Peyer's patch (tissue), 4 donors: ENCODE data around the gene SRPK3. TPM values are rescaled to one million over a fixed set of nuclear protein-coding genes. Genes with fewer than 3 reads are reported as not detected.

Experiments used
- DNase-seq, 3 donors: peaks; one replicate each; pipeline ENCODE4 v3.0.0-alpha.2; 2017 to 2019
- H3K27ac ChIP-seq, 4 donors: fragments of 200-600 bp; sonication (generic); one replicate each; pipeline ENCODE4 v1.5.1; 2016 to 2019
- H3K27me3 ChIP-seq, 2 donors: fragments of 200-600 bp; sonication (generic); one replicate each; pipeline ENCODE4 v1.5.1; 2019
- H3K36me3 ChIP-seq, 3 donors: fragments of 200-600 bp; sonication (generic); one replicate each; pipeline ENCODE4 v1.5.1; 2016 to 2019
- H3K4me1 ChIP-seq, 4 donors: fragments of 200-600 bp; sonication (generic); one replicate each; pipeline ENCODE4 v1.5.1; 2016 to 2019
- H3K4me3 ChIP-seq, 4 donors: fragments of 200-600 bp; sonication (generic); 1 replicate in 3 of 4; 2 replicates in 1 of 4; pipeline ENCODE4 v1.5.1; 2016 to 2019; ENCODE audit warnings: mild to moderate bottlenecking in 1 of 4
- H3K9me3 ChIP-seq, 4 donors: fragments of 200-600 bp; sonication (generic); one replicate each; pipeline ENCODE4 v1.5.1; 2016 to 2019; ENCODE audit warnings: mild to moderate bottlenecking in 1 of 4
- CTCF ChIP-seq, 6 experiments: fragments of 450-650 bp in 4 of 6; fragments of 200-600 bp in 2 of 6; sonication (generic) in 1 of 6; IDR thresholded peaks; one replicate each; pipeline ENCODE4 v1.5.1; 2017 to 2019; ENCODE audit warnings: antibody characterized with exemption in 6 of 6, mild to moderate bottlenecking in 3 of 6, moderate library complexity in 1 of 6
- POLR2A ChIP-seq, 2 donors: fragments of 450-650 bp; IDR thresholded peaks; one replicate each; pipeline ENCODE4 v1.5.1; 2017; ENCODE audit warnings: antibody characterized with exemption in 2 of 2, mild to moderate bottlenecking in 2 of 2, moderate library complexity in 2 of 2
- total RNA-seq, 4 donors: library from RNA; depleted of rRNA; stranded (reverse); fragments of >200 nt; gene quantifications; one replicate each; pipeline ENCODE4 v1.1.0, GENCODE V29; 2016

SRPK3 gene
- total RNA-seq, 4 donors from 2014 or later, result 1.7 TPM; not detected in 3

DNA sequence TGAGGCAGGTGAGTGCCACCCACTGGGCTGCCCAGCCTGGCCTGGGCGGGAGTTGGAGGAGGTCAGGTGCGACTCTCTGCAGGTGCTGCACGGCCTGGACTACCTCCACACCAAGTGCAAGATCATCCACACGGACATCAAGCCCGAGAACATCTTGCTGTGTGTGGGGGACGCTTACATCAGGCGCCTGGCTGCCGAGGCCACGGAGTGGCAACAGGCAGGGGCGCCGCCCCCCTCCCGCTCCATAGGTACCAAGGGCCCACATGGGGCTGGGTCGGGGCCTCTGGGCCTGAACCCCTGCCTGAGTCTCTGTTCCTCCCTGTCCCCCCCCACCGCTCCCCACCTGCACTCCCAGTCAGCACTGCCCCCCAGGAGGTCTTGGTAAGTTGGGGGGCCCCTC, 2.0 kb downstream of the SRPK3 start:
- no peak overlapping the region for H3K27ac ChIP-seq
- peaks cover 0 to 13% (median 5%) of the 10 kb centered on the region in 4 donors for H3K4me1 ChIP-seq
- H3K36me3 ChIP-seq, result peaks cover 0 to 29% (median 0%) of the 10 kb centered on the region in 3 donors
- H3K4me3 ChIP-seq, result no peak overlapping the region
- TF ChIP-seq CTCF (IDR thresholded peaks at IDR 0.05) (no peak), POLR2A (IDR thresholded peaks at IDR 0.05) (no peak)
- H3K9me3 ChIP-seq, result no peaks in the 10 kb centered on the region
- no peaks in the 10 kb centered on the region for H3K27me3 ChIP-seq
- DNase-seq, result no peak

GRCh38 chrX:153783378-153784013, 2.7 kb downstream of the SRPK3 start:
- Histone ChIP-seq H3K27ac (no peak overlapping the region), H3K27me3 (no peaks in the 10 kb centered on the region), H3K4me3 (no peak overlapping the region), H3K9me3 (no peaks in the 10 kb centered on the region), H3K36me3 (peaks cover 0 to 31% (median 0%) of the 10 kb centered on the region in 3 donors), H3K4me1 (peaks cover 0 to 13% (median 5%) of the 10 kb centered on the region in 4 donors)
- no peak for TF ChIP-seq CTCF (IDR thresholded peaks at IDR 0.05)
- TF ChIP-seq POLR2A (IDR thresholded peaks at IDR 0.05), result no peak
- DNase-seq, result no peak

DNA sequence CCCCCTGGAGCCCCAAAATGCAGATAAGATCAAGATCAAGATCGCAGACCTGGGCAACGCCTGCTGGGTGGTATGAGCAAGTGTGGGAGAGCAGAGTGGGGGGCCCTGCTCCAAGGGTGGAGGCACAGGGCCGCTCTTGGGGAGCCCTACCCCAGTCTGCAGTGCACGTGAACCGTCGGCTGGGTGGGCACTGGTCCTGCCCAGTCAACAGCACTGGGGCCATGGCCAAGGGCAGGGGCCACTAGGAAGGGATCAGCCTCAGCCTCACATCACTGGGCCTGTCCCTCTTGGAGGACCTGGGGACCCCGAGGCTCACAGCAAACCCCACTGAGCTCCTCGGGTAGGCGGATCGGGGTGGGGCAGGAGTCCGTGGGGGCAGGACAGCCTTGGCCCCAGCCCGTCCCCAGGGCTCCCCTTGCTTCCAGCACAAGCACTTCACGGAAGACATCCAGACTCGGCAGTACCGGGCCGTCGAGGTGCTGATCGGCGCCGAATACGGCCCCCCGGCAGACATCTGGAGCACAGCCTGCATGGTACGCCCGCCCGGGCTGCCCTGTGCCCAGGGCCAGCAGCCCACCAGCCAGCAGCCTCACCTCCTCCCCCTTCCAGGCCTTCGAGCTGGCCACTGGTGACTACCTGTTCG, 3.6 kb downstream of the SRPK3 start:
- no peaks in the 10 kb centered on the region for H3K27me3 ChIP-seq
- peaks cover 0 to 38% (median 0%) of the 10 kb centered on the region in 3 donors for H3K36me3 ChIP-seq
- DNase-seq, result no peak

GRCh38 chrX:153786669-153787068, 5.8 kb downstream of the SRPK3 start:
- no peaks in the 10 kb centered on the region for H3K9me3 ChIP-seq
- no peaks in the 10 kb centered on the region for H3K27me3 ChIP-seq
- no peaks in the 10 kb centered on the region for H3K4me1 ChIP-seq
- no peak overlapping the region for H3K4me3 ChIP-seq
- H3K36me3 ChIP-seq, result peaks cover 0 to 45% (median 0%) of the 10 kb centered on the region in 3 donors
- TF ChIP-seq POLR2A (IDR thresholded peaks at IDR 0.05), result no peak
- TF ChIP-seq CTCF (IDR thresholded peaks at IDR 0.05), result no peak
- DNase-seq, result no peak
- H3K27ac ChIP-seq, result no peak overlapping the region

More for the DNA sequence above, 3.6 kb downstream of the SRPK3 start:
- Histone ChIP-seq H3K9me3 (no peaks in the 10 kb centered on the region), H3K4me3 (no peak overlapping the region), H3K4me1 (peaks cover 0 to 13% (median 5%) of the 10 kb centered on the region in 4 donors), H3K27ac (no peak overlapping the region)
- no peak for TF ChIP-seq CTCF (IDR thresholded peaks at IDR 0.05)
- TF ChIP-seq POLR2A (IDR thresholded peaks at IDR 0.05), result no peak

DNA sequence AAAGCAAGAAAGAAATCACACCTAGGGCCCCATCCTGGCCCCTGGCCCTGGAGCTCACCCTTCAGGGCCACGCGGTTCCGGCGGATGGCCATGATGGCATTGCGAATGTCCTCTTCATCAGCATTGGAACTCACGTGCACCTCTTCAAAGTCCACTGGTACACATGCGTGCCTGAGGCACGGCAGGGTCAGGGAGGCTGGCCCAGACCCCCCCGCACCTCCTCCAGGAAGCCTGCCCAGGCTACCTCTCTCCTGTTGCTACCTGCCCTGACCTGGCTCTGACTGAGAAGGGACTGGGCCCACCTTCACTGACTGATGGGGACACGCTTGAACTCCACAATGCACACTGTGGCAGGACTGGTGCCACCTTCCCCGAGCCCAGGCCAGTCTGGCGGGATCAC, 8.8 kb downstream of the SRPK3 start:
- Histone ChIP-seq H3K4me1 (peaks cover 0 to 11% (median 0%) of the 10 kb centered on the region in 4 donors), H3K4me3 (no peak overlapping the region), H3K27me3 (no peaks in the 10 kb centered on the region), H3K9me3 (peaks cover 0 to 4% (median 0%) of the 10 kb centered on the region in 4 donors), H3K27ac (no peak overlapping the region), H3K36me3 (peaks cover 0 to 45% (median 0%) of the 10 kb centered on the region in 3 donors)
- no peak for DNase-seq
- TF ChIP-seq CTCF (IDR thresholded peaks at IDR 0.05), result no peak
- no peak for TF ChIP-seq POLR2A (IDR thresholded peaks at IDR 0.05)
